Left forelimb (tissue), 1 donor: Measurements from ENCODE around the gene ZNF639.

Source experiments
- DNase-seq: peaks from one replicate; pipeline ENCODE4 v3.0.0-alpha.2; 2018; ENCODE audit warnings: low spot score

ZNF639 gene

DNA sequence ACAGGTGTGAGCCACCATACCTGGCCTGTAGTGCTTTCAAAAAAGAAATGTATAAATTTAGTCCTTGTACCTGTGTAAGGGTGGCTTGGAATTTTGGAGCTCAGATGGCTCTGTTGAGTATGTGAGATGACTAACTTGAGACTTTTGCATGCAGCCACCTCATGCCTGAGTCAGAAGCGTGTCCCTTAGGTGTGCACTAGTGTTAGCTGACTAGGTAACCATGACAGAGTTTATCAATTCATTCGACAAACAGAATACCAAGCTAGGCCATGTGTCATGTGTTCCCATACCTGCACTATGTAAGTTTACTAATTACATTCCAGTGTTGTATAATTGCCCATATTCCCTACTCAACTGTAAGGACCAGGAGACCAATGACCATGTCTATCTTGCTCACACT lies 4.0 kb upstream of the ZNF639 start:
- no peak for DNase-seq

DNA sequence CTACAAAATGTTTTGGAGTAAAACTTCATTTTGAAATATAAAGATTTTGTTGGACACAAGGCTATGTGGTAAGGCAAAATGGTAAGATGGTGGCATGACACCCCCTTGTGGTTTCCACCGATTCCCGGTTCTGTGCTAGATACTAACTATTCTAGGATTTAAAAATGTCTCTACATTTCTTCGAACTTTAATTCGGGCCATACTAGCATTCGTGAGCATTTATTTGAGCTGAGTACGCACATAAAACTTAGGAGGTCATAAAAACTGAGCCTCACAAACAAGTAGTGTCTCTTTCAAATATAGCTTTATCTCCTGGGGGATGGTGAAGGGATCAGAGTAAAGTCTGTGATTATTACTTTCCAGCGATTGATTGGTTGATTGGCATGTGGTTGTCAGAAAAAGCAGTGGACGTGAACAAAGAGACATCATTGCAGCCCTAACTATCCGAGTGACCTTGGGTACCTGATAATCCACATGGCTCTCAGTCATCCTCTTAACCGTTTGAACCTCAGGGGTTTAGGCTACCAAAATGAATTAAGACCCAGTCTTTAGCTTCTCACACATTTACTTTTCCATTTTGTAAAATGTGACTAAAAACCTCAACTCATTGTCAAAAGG lies 1.1 kb upstream of the ZNF639 start:
- no peak for DNase-seq

DNA sequence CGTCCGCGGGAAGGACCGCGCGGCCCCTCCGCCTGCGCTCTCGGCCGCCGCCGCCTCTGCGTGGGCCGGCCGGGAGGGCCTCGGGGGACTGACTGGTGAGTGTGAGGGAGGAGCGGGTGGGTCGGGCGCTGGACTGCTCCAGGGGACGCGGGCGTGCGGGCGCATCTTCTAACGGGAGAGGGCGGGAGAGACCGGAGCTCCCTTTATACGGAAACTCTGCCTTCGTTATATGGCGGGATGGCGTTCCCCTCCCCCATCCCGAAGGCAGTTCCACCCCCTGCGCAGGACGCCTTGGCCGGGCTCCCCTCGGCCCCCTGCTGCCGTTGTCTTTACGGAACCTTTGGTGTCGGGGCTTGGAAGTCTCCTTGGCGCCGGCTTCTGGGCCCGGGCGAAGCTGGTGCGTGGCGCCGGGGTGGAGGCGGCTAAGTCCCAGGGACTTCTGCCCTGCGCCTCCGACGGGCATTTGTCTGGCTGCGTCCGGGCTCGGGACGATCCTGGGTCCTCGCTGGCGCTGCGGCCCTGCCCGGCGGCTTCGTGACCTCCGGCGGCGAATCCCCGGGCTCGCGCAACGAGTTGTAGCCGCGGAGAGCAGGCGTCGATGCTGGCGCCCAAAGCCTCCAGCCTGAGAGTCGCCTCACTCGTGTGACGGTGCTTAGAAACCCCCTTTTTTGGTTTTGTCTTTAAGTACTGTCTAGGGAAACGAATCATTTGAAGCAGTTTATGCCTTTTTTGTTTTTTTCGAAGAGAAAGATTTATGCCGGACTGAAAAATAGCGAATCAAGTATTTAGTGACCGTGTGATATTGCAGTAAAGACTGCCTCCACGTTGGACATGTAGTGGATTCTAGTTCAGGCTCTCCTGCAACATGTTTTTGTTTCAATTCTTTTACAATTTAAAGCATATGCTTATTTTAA lies 623 bp downstream of the ZNF639 start:
- DNase-seq, result peak; percentile 84

DNA sequence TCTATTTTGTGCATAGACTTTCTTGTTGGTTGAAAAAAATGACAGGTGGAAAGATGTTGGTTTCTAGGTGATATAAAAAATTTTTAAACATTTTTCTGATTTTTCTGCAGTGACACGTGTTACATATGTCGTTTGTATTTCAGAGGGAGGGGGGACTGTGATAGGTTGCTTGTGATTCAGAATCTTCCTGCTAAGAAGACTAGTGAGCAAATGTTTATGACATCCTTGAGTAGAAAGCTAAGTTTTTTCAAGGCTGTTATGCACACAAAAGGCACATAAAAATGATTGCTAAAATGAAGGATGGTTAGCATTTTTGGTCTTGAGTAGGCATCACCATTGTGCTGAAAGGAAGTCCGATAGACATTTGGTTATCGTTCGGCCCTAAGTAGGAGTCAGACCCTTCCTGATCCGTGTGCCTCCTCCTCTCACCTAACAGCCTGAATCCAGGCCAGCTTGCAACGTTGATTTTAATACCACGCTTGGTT lies 1.5 kb downstream of the ZNF639 start:
- no peak for DNase-seq

DNA sequence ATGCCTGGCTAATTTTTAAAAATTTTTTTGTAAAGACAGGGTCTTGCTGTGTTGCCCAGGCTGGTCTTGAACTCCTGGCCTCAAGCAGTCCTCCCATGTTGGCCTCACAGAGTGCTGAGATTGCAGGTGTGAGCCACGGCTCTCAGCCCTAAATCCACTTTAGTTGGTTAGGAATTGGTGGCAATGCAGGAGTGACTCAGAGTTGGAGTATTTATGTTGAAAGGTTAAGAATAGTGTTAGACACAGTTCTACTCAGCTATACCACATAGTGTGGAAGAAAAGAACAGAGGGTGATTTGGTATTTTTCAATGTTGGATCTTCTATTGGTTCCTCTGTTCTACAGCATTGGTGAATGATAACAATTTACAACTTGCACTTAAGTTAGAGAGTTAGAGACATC lies 7.6 kb downstream of the ZNF639 start:
- no peak for DNase-seq

DNA sequence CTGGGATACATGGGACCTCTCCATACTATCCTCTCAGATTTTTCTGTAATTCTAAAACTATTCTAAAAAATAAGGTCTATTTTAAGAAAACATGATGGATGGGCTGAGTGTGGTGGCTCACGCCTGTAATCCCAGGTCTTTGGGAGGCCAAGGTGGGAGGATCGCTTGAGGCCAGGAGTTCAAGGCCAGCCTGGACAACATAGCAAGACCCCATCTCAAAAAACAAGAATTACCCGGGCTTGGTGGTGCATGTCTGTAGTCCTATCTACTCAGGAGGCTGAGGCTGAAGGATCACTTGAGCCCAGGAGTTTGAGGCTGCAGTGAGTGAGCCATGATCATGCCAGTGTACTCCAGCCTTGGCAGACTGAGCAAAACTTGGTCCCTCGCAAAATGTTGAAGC lies 9.4 kb downstream of the ZNF639 start:
- DNase-seq, result no peak

DNA sequence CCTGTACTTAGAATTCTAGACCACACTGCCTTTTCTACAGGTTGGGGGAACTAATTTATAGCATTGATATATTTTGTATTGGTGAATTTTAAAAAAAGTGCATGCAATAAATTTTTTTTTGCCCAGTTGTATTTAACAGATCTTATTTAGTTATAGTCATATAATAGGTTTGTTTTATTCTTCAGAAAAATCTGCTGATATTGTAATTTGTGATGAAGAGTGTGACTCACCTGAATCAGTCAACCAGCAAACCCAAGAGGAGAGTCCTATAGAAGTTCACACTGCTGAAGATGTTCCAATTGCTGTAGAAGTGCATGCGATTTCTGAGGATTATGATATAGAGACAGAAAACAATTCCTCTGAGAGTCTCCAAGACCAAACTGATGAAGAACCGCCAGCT lies 10.3 kb downstream of the ZNF639 start:
- no peak for DNase-seq

DNA sequence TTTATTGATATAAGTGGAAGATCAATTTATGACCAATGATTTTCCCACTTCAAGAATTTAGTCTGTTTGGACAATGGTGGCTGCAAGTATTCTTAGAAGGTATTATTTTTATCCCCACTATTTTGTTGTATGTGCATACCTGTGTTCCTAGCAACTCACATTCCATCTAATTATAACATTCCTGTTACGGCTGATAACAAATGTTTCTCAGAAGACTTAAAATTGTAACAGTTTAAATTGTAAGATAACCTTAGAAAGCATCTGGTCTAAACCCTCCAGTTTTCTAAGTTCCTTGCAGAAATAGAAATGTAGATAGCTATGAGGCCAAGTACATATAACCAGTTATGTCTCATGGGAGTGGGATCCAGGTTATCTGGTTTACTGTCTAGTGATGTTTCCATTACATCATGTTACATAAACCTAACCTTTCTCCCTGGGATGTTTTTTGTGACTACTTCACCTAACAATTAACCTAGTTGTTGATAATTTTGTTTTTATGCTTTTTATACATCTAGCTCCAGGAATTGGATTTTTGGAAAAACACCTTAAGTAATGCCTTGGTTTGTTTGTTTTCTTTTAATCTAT lies 13.6 kb downstream of the ZNF639 start:
- no peak for DNase-seq

DNA sequence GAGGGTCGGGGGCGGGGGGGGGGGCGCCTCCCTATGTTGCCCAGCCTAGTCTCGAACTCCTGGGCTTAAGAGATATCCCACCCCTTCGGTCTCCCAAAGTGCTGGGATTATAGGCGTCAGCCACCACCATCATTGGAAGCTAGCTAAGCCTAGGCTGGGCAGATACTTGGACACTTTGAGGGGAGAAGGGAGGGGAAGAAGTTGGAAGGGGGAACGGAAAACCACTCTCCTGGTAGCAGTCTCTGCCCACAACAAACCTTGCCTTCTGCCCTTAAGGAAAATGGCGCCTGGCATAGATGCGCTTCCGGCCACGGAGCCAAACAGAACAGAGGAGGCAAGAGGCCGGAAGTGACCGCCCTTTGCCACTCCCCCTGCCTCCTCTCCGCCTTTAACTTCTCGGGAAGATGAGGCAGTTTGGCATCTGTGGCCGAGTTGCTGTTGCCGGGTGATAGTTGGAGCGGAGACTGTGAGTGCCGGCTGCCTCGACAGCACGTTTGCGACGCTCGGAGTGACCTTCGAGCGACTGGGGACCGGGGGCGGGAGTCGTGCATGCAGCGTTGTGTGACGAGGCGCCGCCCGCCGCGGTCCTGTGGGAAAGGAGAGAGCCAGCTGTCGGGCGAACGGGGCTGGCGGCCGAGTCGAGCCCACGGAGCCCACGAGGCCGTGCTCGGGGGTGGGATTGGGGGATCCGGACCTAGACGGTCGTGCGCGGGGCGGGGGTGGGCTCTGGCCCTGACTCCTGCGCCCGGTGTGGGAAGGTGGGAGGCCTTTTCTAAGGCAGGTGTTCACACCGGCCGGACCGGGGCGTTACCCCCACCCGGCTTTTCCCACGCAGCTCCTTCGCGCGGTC lies 24.7 kb downstream of the ZNF639 start, which contains the start of gene MFN1:
Gene MFN1 (plus strand): TSS at position 365 of the 850 bp plus-strand sequence. CDS start 1,143 bp downstream, outside the sequence.
- DNase-seq, result peak; percentile 95

DNA sequence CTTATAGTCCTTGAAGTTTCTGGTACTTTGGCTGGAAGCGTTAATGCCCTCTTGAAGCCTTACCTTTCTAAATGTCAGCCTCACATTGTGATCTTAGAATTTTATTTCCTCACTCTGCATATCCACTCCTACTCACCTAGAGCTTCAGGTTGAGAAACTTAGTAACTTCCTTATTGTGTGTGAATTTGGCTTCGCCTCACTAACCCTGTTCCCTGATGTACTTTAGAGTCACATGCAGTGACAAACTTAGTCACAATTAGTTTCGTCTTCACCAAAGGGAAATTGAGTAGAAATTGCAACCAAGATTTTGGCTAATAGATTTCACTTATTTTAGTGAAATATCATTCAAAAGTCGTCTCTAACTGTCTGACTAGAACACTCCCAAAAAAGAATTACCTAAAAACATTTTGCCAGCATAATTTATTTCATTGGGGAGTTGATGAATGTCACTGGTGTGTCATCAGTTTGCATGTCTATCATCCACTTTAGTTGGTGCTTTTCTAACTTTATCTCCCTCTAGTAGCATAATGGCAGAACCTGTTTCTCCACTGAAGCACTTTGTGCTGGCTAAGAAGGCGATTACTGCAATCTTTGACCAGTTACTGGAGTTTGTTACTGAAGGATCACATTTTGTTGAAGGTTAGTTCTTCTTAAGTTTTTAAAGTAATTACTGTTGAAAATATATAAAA lies 25.6 kb downstream of the ZNF639 start:
- DNase-seq, result no peak

DNA sequence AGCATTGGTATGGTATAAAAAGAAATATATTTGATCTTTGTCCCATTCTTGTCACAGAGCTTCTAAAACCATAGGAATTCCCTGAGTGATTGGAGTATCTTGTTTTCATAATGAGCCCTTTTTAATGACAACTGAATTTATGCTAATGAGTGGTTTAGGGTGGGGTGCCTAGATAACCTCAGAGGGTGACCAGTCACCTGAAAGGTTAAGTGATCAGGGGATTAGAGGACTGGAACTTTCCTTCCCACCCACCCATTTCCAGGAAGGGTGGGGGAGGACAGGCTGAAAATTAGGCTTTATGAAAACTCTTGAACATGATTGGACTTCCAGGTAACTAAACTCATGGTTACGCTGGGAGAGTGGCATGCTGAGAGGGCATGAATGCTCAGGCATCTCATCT lies 33.2 kb downstream of the ZNF639 start:
- DNase-seq, result no peak

DNA sequence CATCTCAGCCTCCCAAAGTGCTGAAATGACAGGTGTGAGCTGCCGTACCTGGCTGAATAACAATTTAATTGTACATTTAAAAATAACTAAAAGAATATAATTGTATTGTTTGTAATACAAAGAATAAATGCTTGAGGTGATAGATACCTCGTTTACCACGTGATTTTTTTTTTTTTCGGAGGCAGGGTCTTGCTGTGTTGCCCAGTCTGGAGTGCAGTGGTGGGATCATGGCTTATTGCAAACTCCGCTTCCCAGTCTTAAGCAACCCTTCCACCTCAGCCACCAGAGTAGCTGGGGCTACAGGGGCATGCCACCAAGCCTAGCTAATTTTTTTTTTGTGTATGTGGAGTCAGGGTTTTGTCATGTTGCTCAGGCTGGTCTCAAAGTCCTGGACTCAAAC lies 40.5 kb downstream of the ZNF639 start:
- no peak for DNase-seq

DNA sequence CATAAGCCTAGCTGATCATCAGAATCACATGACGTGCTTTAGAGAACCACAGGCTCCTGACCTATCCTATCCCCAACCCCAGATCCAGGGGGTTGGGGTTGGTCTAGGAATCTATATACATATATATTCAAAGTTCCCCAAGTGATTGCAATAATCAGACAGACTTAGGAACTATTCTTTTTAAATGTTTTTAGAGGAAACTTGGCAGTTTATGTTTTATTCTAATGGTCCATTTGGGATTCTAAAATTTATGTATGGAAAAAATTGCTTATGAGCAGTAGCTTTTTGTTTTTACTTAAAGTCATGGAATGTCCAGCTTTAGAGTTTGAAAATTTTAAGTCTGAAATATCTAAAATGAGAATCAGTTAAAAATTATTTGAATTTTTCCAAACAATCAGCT lies 46.8 kb downstream of the ZNF639 start:
- DNase-seq, result no peak

DNA sequence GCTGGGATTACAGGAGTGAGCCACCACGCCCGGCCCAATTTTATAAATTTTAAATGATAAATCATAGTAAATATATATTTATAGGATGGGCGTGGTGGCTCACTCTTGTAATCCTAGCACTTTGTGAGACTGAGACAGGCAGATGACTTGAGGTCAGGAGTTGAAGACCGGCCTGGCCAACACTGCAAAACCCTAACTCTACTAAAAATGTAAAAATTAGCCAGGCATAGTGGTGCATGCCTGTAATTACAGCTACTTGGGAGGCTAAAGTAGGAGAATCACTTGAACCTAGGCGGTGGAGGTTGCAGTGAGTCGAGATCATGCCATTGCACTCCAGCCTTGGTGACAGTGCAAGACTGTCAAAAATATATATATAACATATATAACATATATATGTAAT lies 51.1 kb downstream of the ZNF639 start:
- no peak for DNase-seq

DNA sequence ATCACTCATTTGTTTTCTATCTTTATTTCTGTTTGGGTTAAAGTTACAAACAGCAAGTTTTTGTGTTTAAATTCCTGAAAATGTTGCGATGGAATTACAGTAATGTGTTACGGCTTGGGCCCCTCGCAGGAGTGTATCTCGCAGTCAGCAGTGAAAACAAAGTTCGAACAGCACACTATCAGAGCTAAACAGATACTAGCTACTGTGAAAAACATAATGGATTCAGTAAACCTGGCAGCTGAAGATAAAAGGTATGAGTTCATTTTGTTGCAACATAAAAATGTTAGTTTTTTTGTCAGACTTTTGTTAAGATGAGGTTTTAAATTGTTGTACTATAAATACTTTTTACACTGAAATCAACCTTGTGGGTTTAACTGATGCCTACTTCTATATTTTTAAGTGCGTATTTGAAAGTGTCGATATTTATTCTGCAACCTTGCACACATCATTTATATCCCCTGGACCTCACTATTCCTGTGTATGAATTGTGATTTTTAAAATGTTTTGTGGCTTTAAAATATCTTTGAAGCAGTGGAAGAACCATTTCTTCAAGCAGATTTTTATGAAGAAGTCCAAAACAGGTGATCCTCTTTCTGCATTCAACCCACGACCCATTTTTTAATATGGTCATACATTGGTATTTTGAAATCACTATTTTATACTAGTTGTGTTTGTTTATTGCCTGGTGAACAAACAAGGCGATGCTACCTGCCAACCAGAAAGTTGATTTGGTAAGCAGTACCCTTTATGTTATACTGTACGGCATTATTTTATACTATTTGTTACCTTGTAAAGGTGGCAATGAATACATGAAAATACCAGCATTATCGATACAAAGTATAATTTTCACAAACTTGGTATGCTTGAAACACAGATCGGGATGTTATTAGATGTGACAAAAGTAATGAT lies 52.5 kb downstream of the ZNF639 start:
- DNase-seq, result no peak

DNA sequence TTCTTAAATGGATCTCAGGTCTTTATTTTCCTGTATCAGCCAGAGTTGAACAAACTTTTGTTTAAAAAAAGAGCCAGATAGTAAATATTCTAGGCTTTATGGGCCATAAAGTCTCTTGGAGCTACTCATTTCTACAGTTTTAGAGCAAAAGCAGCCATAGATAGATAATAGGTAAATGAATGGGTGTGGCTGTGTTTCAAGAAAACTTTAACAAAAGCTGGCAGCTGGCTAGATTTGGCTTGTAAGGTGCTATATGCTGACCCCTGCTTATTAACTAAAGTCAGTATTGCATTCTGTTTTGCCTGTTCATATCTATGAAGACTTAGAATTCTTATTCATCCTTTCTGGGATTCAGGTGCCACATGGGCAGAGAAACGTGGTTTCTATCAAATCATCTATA lies 53.6 kb downstream of the ZNF639 start:
- DNase-seq, result no peak
